Measurements from ENCODE around the gene HIGD1C. TPM values are rescaled to one million over a fixed set of nuclear protein-coding genes. Genes with fewer than 3 reads are reported as not detected.

The HIGD1C gene
- not detected for total RNA-seq

DNA sequence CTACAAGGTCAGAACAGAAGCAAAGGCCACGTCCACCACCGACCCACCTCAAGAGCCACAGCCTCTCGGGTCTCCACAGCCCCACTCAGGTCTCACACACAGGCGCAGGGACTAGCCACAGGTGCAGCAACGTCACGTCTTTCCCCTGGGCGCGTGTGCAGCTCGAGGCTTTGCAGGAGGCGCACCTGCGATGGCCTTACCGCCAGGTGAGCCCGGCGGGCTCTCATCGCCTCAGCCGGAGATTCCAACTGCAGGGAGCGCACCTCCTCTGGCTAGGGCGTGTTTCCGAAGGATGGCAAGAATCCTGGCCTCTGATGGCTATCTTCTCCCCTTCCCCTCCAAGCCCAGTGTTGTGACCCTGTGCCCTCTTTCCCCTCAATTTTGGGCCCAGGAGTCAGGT is at the start of gene HIGD1C:
HIGD1C (plus strand) TSS at position 35 of the 400 bp plus-strand sequence. CDS start 1,455 bp downstream, outside the sequence.
- TF ChIP-seq, protein P1, sequence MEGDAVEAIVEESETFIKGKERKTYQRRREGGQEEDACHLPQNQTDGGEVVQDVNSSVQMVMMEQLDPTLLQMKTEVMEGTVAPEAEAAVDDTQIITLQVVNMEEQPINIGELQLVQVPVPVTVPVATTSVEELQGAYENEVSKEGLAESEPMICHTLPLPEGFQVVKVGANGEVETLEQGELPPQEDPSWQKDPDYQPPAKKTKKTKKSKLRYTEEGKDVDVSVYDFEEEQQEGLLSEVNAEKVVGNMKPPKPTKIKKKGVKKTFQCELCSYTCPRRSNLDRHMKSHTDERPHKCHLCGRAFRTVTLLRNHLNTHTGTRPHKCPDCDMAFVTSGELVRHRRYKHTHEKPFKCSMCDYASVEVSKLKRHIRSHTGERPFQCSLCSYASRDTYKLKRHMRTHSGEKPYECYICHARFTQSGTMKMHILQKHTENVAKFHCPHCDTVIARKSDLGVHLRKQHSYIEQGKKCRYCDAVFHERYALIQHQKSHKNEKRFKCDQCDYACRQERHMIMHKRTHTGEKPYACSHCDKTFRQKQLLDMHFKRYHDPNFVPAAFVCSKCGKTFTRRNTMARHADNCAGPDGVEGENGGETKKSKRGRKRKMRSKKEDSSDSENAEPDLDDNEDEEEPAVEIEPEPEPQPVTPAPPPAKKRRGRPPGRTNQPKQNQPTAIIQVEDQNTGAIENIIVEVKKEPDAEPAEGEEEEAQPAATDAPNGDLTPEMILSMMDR (IDR thresholded peaks at IDR 0.05; ENCODE audit: low read depth): no peak

DNA sequence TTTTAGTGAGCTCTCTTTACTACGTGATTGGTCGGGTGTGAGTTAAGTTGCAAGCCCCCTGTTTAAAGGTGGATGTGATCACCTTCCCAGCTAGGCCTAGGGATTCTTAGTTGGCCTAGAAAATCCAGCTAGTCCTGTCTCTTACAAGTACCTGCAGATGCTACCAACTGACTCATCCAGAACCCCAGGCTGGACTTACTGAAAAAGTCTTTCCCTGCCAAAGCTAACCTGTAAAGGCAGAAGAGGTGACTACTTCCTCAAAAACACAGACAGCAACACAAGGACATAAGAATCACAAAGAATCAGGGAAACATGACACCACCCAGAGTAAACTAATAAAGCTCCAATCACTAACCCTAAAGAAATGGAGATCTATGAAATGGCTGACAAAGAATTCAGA is 39.1 kb upstream of the HIGD1C start:
- TF ChIP-seq, protein P1 (IDR thresholded peaks at IDR 0.05; ENCODE audit: low read depth): no peak

DNA sequence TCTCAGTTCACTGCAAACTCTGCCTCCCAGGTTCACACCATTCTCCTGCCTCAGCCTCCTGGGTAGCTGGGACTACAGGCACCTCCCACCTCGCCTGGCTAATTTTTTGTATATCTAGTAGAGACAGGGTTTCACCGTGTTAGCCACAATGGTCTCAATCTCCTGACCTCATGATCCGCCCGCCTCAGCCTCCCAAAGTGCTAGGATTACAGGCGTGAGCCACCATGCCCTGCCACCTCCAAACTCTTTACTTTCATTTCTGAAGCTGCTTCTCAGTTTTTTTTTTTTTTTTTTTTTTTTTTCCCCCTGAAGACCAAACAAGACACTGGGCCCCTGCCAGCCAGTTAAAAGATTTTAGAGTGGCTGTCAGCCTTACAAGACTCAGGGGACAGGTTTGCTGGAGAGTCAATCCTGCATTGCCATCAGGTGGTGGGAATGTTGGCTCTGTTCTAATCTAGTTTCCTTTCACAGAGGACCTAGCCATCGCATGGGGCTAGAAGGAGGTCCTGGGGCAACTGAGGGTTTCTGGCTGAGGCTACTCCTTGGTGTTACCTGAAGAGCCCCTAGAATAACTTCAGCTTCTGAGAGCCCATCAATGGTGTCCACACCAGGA is 37.4 kb upstream of the HIGD1C start:
- TF ChIP-seq, protein P1 (IDR thresholded peaks at IDR 0.05; ENCODE audit: low read depth): no peak

DNA sequence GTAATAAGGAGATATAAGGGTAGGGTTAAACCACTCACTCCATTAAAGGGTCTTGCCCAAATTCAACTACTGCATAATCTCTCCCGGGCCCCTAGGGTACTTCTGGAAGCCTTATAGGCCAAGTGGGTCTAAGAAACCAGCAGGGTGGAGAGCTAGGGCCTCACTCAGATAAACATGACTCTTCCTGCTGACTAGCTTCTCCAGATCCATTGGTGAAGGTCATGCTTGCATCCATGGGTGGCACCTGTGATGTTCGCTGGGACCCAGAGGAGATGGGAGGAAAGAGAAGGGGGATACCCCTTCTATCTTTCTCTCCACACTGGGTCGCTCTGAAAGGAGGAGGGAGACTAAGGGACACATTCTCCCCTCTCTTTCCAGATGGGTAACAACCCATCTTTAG is 36.1 kb upstream of the HIGD1C start:
- TF ChIP-seq, protein P1 (IDR thresholded peaks at IDR 0.05; ENCODE audit: low read depth): no peak

DNA sequence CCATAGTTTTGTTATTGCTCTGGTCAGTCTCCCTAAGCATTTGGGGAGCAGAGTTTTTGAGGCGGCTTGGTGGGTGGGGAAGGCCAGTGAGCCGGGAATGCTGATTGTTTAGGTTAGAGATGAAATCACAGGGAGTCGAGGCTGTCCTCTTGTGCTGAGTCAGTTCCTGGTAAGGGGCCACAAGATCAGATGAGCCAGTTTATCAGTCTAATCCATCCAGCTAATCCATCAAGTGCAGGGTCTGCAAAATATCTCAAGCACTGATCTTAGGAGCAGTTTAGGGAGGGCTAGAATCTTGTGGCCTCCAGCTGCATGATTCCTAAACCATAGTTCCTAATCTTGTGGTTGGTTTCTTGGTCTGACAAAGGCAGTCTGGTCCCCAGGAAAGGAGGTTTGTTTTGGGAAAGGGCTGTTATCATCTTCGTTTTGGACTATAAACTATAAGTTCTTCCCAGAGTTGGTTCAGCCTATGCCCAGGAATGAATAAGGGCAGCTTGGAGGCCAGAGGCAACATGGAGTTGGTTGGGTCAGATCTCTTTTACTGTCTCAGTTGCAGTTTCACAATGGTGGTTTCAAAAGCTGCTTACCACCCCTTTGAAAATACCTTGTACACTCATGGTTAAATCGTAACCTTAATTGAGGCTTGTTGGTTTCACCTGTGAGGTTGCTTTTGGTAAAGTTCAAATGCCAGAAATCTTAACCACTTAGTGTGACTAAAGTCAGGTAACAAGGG is 33.6 kb upstream of the HIGD1C start:
- TF ChIP-seq, protein P1 (IDR thresholded peaks at IDR 0.05; ENCODE audit: low read depth): no peak

DNA sequence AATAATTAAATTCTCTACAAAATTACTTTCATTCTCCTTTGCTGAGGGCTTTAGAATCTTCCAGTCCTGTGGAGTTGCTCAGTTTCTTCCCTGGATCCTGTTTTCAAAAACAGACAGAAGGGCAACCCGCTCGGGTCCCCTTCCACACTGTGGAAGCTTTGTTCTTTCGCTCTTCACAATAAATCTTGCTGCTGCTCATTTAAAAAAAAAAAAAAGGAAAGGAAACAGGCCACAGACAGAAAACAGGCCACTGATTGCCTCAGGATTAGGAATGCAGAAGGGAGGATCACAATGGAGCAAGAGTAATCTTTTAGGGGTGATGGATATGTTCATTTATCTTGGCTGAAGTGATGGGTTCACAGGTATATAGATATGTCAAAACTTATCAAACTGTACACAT is 29.5 kb upstream of the HIGD1C start:
- TF ChIP-seq, protein P1 (IDR thresholded peaks at IDR 0.05; ENCODE audit: low read depth): no peak

DNA sequence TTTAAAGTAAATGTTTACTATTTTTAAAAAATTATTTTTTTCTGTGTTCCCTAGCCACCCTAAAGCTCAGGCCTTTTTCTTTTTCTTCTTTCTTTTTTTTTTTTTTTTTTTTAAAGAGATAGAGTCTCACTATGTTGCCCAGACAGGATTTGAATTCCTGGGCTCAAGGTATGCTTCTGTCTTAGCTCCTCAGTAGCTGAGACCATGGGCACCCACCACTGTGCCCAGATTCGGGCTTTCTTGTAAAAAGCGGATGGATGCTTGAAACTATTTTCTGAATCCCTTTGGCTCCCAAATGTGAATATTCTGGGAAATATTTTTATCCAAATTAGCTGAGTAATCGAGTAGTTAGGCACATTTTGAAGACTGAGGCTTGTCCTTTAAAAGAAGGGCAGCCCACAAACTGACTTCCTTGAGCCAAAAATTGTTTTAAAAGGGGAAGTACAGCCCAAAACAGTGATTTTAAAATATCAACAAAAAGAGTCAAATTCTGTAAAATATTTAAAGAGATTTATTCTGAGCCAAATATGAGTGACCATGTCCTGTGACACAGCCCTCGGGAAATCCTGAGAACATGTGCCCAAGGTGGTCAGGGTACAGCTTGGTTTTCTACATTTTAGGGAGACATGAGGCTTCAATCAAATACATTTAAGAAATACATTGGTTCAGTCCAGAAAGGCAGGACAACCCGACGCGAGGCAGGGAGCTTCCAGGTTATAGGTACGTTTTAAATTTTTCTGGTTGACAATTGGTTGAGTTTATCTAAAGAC is 28.8 kb upstream of the HIGD1C start:
- TF ChIP-seq, protein P1 (IDR thresholded peaks at IDR 0.05; ENCODE audit: low read depth): no peak
